Cardiac muscle cell (in vitro differentiated cells and primary cell): ENCODE data around the gene UCP3. TPM values are rescaled to one million over a fixed set of nuclear protein-coding genes. Genes with fewer than 3 reads are reported as not detected.

ENCODE experiments used
- DNase-seq, 2 donors: peaks; one replicate each; pipeline versions ENCODE4 v3.0.0 to v3.0.0-alpha.2; 2010 to 2017; ENCODE audit warnings: low read depth in 1 of 2, low spot score in 1 of 2
- H3K27ac ChIP-seq: fragments of 200-600 bp; sonication (generic); 2 replicates; pipeline ENCODE4 v1.5.1; 2016
- H3K27me3 ChIP-seq: fragments of 200-600 bp; sonication (generic); 2 replicates; pipeline ENCODE4 v1.6.0; 2016; ENCODE audit warnings: control low read depth
- H3K36me3 ChIP-seq: fragments of 200-600 bp; sonication (generic); 2 replicates; pipeline ENCODE4 v1.5.1; 2016; ENCODE audit warnings: control low read depth
- H3K4me1 ChIP-seq: fragments of 200-600 bp; sonication (generic); 2 replicates; pipeline ENCODE4 v1.8.1; 2017; ENCODE audit warnings: low read depth, mild to moderate bottlenecking, mixed run types
- H3K4me3 ChIP-seq: fragments of 200-600 bp; sonication (generic); 2 replicates; pipeline ENCODE4 v1.5.1; 2016; ENCODE audit warnings: mild to moderate bottlenecking
- H3K9me3 ChIP-seq: fragments of 200-600 bp; sonication (generic); 2 replicates; pipeline ENCODE4 v1.5.1; 2017; ENCODE audit warnings: low read depth, mild to moderate bottlenecking, control low read depth
- polyA plus RNA-seq: library from polyadenylated mRNA; unstranded; fragments of >200 nt; fragmentation: Nextera tagmentation; extraction: Ambion mirVana; gene quantifications from 2 replicates; pipeline ENCODE4 v1.2.1, GENCODE V29; 2016
- total RNA-seq: library from RNA; depleted of rRNA; stranded (reverse); fragments of >200 nt; gene quantifications from 2 replicates; pipeline ENCODE4 v1.2.3, GENCODE V29; 2016
- TF ChIP-seq, protein P1 (sequence below): IDR thresholded peaks from 2 replicates; pipeline ENCODE4 v1.5.1; 2012; ENCODE audit warnings: low read depth, mild to moderate bottlenecking, low read length

The UCP3 gene
- total and polyA plus RNA-seq, 2 experiments from 2014 or later, result 0.95 to 2.0 TPM

DNA sequence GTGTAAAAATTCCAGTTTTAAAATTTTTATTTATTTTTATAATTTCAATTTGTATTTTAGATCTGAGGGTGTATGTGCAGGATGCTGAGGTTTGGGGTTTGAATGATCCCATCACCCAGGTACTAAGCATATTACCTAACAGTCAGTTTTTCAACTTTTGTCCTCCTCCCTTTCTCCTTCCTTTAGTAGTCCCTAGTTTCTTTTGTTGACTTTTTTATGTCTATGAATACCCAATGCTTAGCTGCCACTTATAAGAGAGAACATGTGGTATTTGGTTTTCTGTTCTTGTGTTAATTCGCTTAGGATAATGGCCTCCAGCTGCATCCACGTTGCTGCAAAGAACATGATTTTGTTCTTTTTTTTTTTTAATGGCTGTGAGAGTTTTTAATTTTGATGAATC is 35.7 kb upstream of the UCP3 start:
- no peaks in the 10 kb centered on the region for H3K27me3 ChIP-seq

DNA sequence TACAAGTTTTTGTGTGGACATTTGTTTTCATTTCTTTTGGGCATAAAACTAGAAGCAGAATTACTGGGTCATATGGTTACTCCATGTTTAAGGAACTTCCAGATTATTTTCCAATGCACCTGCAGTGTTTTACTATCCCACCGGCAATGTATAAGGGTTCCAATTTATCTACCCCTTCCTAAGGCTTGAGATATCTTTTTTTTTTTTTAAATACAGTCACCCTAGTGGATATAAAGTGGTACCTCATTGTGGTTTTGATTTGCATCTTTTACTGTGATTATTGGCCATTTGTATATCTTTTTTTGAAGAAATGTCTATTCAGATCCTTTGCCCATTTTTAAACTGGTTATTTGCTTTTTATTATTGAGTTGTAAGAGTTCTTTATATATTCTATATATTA is 34.6 kb upstream of the UCP3 start:
- H3K4me3 ChIP-seq, result no peak overlapping the region
- H3K36me3 ChIP-seq, result peaks cover 8% of the 10 kb centered on the region
- no peaks in the 10 kb centered on the region for H3K9me3 ChIP-seq
- H3K4me1 ChIP-seq, result no peaks in the 10 kb centered on the region
- H3K27me3 ChIP-seq, result no peaks in the 10 kb centered on the region
- DNase-seq, result no peak
- TF ChIP-seq, protein P1, sequence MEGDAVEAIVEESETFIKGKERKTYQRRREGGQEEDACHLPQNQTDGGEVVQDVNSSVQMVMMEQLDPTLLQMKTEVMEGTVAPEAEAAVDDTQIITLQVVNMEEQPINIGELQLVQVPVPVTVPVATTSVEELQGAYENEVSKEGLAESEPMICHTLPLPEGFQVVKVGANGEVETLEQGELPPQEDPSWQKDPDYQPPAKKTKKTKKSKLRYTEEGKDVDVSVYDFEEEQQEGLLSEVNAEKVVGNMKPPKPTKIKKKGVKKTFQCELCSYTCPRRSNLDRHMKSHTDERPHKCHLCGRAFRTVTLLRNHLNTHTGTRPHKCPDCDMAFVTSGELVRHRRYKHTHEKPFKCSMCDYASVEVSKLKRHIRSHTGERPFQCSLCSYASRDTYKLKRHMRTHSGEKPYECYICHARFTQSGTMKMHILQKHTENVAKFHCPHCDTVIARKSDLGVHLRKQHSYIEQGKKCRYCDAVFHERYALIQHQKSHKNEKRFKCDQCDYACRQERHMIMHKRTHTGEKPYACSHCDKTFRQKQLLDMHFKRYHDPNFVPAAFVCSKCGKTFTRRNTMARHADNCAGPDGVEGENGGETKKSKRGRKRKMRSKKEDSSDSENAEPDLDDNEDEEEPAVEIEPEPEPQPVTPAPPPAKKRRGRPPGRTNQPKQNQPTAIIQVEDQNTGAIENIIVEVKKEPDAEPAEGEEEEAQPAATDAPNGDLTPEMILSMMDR, result no peak
- no peak overlapping the region for H3K27ac ChIP-seq

More for the DNA sequence above, 35.7 kb upstream of the UCP3 start:
- H3K36me3 ChIP-seq, result peaks cover under 1% of the 10 kb centered on the region
- no peak overlapping the region for H3K4me3 ChIP-seq
- H3K27ac ChIP-seq, result no peak overlapping the region
- no peaks in the 10 kb centered on the region for H3K9me3 ChIP-seq
- DNase-seq, result no peak
- TF ChIP-seq, protein P1, result no peak
- H3K4me1 ChIP-seq, result no peaks in the 10 kb centered on the region

DNA sequence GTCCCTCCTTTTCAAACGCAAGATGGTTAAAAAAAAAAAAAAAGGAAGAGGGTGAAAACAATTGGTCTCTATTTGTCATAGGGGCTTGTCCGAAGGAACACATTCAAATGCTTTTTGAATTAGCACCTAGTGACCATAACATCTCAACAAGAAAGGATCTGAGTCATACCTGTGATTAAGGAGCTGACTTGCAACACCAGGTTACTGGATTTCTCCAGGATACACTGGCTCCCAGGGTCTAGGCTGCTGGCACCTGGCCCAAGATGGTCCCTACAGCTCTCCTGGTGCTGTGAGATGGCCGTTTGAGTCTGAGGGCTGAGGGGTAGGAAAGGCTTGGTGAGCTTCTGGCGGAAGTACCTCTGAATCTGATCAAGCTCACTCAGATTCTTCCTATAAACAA is 28.4 kb upstream of the UCP3 start:
- H3K27me3 ChIP-seq, result no peaks in the 10 kb centered on the region
- no peaks in the 10 kb centered on the region for H3K4me1 ChIP-seq
- H3K9me3 ChIP-seq, result no peaks in the 10 kb centered on the region
- no peak for DNase-seq
- peaks cover 28% of the 10 kb centered on the region for H3K36me3 ChIP-seq
- TF ChIP-seq, protein P1, result no peak
- no peak overlapping the region for H3K4me3 ChIP-seq
- no peak overlapping the region for H3K27ac ChIP-seq

DNA sequence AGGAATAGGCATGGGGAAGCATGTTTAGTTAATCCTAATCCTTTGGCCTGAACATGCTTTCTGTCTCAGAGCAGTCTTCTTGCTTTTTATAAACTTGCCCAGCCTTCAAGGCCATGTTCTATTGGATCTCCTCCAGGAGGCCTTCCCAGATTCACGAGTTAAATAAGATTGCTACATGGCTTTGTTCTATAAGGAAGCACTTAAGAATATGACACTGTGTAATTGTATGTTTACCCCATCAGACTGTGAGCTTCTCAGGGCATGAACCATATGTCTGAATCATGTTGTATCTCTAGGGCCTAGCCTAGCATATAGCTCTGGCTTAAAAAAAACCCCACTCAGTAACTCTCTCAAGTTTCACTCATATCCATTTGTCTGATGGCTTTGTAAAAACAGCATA is 26.4 kb upstream of the UCP3 start:
- no peak overlapping the region for H3K4me3 ChIP-seq
- TF ChIP-seq, protein P1, result no peak
- no peaks in the 10 kb centered on the region for H3K9me3 ChIP-seq
- H3K36me3 ChIP-seq, result peaks cover 38% of the 10 kb centered on the region
- no peak overlapping the region for H3K27ac ChIP-seq
- no peak for DNase-seq
- no peaks in the 10 kb centered on the region for H3K27me3 ChIP-seq
- H3K4me1 ChIP-seq, result no peaks in the 10 kb centered on the region

DNA sequence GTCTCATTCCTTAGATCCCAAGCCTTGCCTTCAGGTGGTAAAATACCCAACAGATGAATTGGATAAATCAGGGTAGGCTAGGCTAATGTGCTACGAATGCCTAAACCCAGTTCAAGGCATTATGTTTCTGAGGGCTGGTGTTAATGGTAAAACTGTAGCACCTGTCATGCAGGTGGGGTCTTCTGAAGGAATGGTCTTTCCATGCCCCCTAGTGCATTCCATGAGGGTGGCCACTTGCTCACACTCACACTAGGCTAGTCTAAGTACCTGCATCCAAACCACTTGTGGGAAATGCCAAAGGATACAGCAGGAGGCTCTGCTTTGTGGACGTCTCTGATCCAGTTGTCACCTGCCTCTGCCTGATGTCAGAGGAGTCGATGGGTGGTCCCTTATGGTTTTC is 24.2 kb upstream of the UCP3 start:
- Histone ChIP-seq H3K36me3 (peaks cover 30% of the 10 kb centered on the region), H3K4me3 (no peak overlapping the region), H3K4me1 (no peaks in the 10 kb centered on the region), H3K27me3 (no peaks in the 10 kb centered on the region), H3K9me3 (no peaks in the 10 kb centered on the region), H3K27ac (no peak overlapping the region)
- no peak for DNase-seq
- TF ChIP-seq, protein P1, result no peak
